Activated CD8-positive, alpha-beta memory T cell treated with anti-CD3 and anti-CD28 coated beads, Interleukin-2, amount 50 U/mL, for 24 hours (primary cell): Measurements from ENCODE around the gene NTNG2.
"Not testable (repeated sequence)": the region's sequence is repeated elsewhere in the genome, so short reads cannot be mapped to it uniquely, and the experiment has no call there.

Experiments used
- DNase-seq: peaks from one replicate; pipeline ENCODE4 v3.0.0-alpha.2; 2020; ENCODE audit errors: extremely low read depth

NTNG2 gene

GRCh38 chr9:132161743-132162184 is at the start of gene NTNG2:
TSS of gene NTNG2 (plus strand) at chr9:132162058. CDS start at chr9:132166832, 4,774 bp downstream.
- no peak for DNase-seq

GRCh38 chr9:132114102-132114707 is 47.7 kb upstream of the NTNG2 start:
- DNase-seq = no peak

GRCh38 chr9:132116583-132116982 is 45.3 kb upstream of the NTNG2 start:
- DNase-seq = no peak

GRCh38 chr9:132117694-132118093 is 44.2 kb upstream of the NTNG2 start:
- DNase-seq = no peak

- DNase-seq = no peak
Observed at GRCh38 chr9:132121021-132121420, 40.8 kb upstream of the NTNG2 start.

GRCh38 chr9:132124800-132125199 is 37.1 kb upstream of the NTNG2 start:
- no peak for DNase-seq

GRCh38 chr9:132125361-132125760 is 36.5 kb upstream of the NTNG2 start:
- DNase-seq = no peak

- no peak for DNase-seq
Observed at GRCh38 chr9:132125944-132126679, 35.7 kb upstream of the NTNG2 start.

- DNase-seq = no peak
Observed at GRCh38 chr9:132126680-132127236, 35.1 kb upstream of the NTNG2 start.

GRCh38 chr9:132127888-132128534 is 33.8 kb upstream of the NTNG2 start:
- no peak for DNase-seq

GRCh38 chr9:132129535-132129934 is 32.3 kb upstream of the NTNG2 start:
- DNase-seq = no peak

- not testable (repeated sequence) for DNase-seq
Observed at GRCh38 chr9:132134085-132134484, 27.8 kb upstream of the NTNG2 start.

GRCh38 chr9:132135456-132135855 is 26.4 kb upstream of the NTNG2 start:
- no peak for DNase-seq

GRCh38 chr9:132136151-132136780 is 25.6 kb upstream of the NTNG2 start:
- DNase-seq = no peak

- no peak for DNase-seq
Observed at GRCh38 chr9:132141344-132141947, 20.4 kb upstream of the NTNG2 start.

GRCh38 chr9:132141948-132142594 is 19.8 kb upstream of the NTNG2 start:
- no peak for DNase-seq

GRCh38 chr9:132142924-132143323 is 18.9 kb upstream of the NTNG2 start:
- DNase-seq = no peak

GRCh38 chr9:132143359-132143758 is 18.5 kb upstream of the NTNG2 start:
- DNase-seq = no peak

GRCh38 chr9:132144708-132145365 is 17.0 kb upstream of the NTNG2 start:
- no peak for DNase-seq

GRCh38 chr9:132146039-132146438 is 15.8 kb upstream of the NTNG2 start:
- no peak for DNase-seq

- no peak for DNase-seq
Observed at GRCh38 chr9:132146575-132146974, 15.3 kb upstream of the NTNG2 start.
